ENCODE measurements around the gene E2F8. TPM values are rescaled to one million over a fixed set of nuclear protein-coding genes. Genes with fewer than 3 reads are reported as not detected.

Gene E2F8
- total RNA-seq, 1 donor from 2014 or later, result 0.27 TPM

DNA sequence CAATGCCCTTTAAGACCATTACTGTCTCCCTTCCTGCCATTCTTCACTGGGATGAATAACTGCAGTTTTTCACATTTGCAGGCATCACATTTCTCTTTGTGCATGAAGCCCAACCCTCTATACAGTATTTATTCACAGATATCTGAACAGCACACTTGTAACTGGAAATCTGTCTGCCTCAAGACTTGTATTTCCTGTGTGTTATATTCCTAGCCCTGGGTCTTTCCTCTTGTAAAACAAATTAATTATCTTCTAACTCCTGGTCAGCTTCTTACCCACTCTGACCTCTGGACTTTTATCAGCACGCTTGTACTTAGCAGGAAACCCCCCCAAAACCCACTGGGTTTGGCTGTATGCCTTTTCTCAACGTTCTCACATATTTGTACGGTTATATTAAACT is 41.0 kb downstream of the E2F8 start:
- Histone ChIP-seq H3K36me3 (ENCODE audit: insufficient read depth, low read length) (no peaks in the 10 kb centered on the region), H3K27ac (ENCODE audit: low read depth, low read length) (no peak overlapping the region), H2AFZ (ENCODE audit: low read depth, low read length) (no peak overlapping the region), H3K4me3 (ENCODE audit: insufficient read depth, low read depth, low read length) (no peak overlapping the region), H3K4me2 (ENCODE audit: low read length) (no peak overlapping the region), H4K20me1 (ENCODE audit: insufficient read depth, low read length) (no peaks in the 10 kb centered on the region), H3K79me2 (ENCODE audit: insufficient read depth, low read length) (no peaks in the 10 kb centered on the region), H3K27me3 (ENCODE audit: insufficient read depth, low read length) (no peaks in the 10 kb centered on the region), H3K9ac (ENCODE audit: low read length) (no peak overlapping the region), H3K4me1 (ENCODE audit: insufficient read depth, low read length) (peaks cover 18% of the 10 kb centered on the region), H3K9me3 (ENCODE audit: insufficient read depth, low read depth, low read length) (no peaks in the 10 kb centered on the region)
- H3K4me1 Mint-ChIP-seq (ENCODE audit: low read depth, unreplicated experiment), result peaks cover 27% of the 10 kb centered on the region
- DNase-seq (ENCODE audit: low read depth), result peak; percentile 21
- no peaks in the 10 kb centered on the region for H3K9me3 Mint-ChIP-seq (ENCODE audit: unreplicated experiment)
- H3K4me3 Mint-ChIP-seq (ENCODE audit: unreplicated experiment), result no peak overlapping the region
- FAIRE-seq, result no peak
- no peak overlapping the region for H3K27ac Mint-ChIP-seq (ENCODE audit: unreplicated experiment)
- TF ChIP-seq, protein P1, sequence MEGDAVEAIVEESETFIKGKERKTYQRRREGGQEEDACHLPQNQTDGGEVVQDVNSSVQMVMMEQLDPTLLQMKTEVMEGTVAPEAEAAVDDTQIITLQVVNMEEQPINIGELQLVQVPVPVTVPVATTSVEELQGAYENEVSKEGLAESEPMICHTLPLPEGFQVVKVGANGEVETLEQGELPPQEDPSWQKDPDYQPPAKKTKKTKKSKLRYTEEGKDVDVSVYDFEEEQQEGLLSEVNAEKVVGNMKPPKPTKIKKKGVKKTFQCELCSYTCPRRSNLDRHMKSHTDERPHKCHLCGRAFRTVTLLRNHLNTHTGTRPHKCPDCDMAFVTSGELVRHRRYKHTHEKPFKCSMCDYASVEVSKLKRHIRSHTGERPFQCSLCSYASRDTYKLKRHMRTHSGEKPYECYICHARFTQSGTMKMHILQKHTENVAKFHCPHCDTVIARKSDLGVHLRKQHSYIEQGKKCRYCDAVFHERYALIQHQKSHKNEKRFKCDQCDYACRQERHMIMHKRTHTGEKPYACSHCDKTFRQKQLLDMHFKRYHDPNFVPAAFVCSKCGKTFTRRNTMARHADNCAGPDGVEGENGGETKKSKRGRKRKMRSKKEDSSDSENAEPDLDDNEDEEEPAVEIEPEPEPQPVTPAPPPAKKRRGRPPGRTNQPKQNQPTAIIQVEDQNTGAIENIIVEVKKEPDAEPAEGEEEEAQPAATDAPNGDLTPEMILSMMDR (IDR thresholded peaks at IDR 0.05; ENCODE audit: insufficient read depth, low read depth, low read length), result no peak
- TF ChIP-seq EZH2 (IDR thresholded peaks at IDR 0.05; ENCODE audit: insufficient read depth, low read length), result no peak
- H3K27me3 Mint-ChIP-seq (ENCODE audit: low read depth, unreplicated experiment), result peaks cover 6% of the 10 kb centered on the region
- no peaks in the 10 kb centered on the region for H3K36me3 Mint-ChIP-seq (ENCODE audit: low read depth, unreplicated experiment)

DNA sequence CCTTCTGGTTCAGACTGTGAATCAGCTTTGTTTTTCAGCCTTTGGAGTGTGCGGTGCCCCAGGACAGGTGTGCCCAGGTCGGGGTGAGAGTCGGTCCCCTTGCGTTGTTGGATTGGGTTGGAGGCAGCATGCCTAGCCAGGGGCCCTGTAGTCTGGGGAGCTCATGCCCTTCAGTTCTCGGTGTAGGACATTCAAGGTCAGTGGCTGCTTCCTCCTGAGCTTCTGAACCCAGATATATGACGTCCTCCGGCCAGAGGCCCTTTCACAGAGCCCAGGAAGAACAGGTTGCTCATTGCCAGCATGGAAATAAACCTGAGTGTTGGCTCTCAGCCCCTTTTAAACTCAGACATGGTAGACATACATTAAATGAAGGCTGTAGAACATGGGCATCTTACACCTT is 41.7 kb downstream of the E2F8 start:
- peaks cover 27% of the 10 kb centered on the region for H3K4me1 Mint-ChIP-seq (ENCODE audit: low read depth, unreplicated experiment)
- no peaks in the 10 kb centered on the region for H3K9me3 Mint-ChIP-seq (ENCODE audit: unreplicated experiment)
- H3K9me3 ChIP-seq (ENCODE audit: insufficient read depth, low read depth, low read length), result no peaks in the 10 kb centered on the region
- TF ChIP-seq, protein P1 (IDR thresholded peaks at IDR 0.05; ENCODE audit: insufficient read depth, low read depth, low read length), result no peak
- TF ChIP-seq EZH2 (IDR thresholded peaks at IDR 0.05; ENCODE audit: insufficient read depth, low read length), result no peak
- no peaks in the 10 kb centered on the region for H4K20me1 ChIP-seq (ENCODE audit: insufficient read depth, low read length)
- FAIRE-seq, result no peak
- peaks cover 6% of the 10 kb centered on the region for H3K27me3 Mint-ChIP-seq (ENCODE audit: low read depth, unreplicated experiment)
- H3K36me3 Mint-ChIP-seq (ENCODE audit: low read depth, unreplicated experiment), result no peaks in the 10 kb centered on the region
- no peak overlapping the region for H3K9ac ChIP-seq (ENCODE audit: low read length)
- no peaks in the 10 kb centered on the region for H3K36me3 ChIP-seq (ENCODE audit: insufficient read depth, low read length)
- H3K4me2 ChIP-seq (ENCODE audit: low read length), result no peak overlapping the region
- no peak overlapping the region for H3K4me3 Mint-ChIP-seq (ENCODE audit: unreplicated experiment)
- H3K4me1 ChIP-seq (ENCODE audit: insufficient read depth, low read length), result peaks cover 18% of the 10 kb centered on the region
- H3K27me3 ChIP-seq (ENCODE audit: insufficient read depth, low read length), result no peaks in the 10 kb centered on the region
- H2AFZ ChIP-seq (ENCODE audit: low read depth, low read length), result no peak overlapping the region
- H3K27ac Mint-ChIP-seq (ENCODE audit: unreplicated experiment), result no peak overlapping the region
- H3K79me2 ChIP-seq (ENCODE audit: insufficient read depth, low read length), result no peaks in the 10 kb centered on the region
- H3K4me3 ChIP-seq (ENCODE audit: insufficient read depth, low read depth, low read length), result no peak overlapping the region
- no peak overlapping the region for H3K27ac ChIP-seq (ENCODE audit: low read depth, low read length)
- no peak for DNase-seq (ENCODE audit: low read depth)

DNA sequence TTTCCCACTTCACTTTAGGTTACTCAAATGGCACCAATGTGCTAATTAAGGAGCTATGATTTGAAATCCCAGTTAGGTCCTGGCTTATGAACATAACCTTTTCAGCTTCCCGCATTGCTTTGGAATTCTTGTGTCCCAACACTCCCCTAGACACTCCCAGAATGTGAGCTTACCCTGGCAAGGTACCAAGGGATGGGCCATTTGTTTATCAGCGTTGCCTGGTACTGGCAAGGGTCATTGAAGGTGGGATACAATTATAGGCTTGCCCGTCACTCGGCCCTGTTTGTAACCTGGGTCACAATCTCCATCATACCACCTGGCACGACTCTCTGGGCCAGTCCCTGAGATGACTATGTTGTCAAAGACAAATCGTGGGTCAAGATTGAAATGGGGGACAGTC is 44.3 kb downstream of the E2F8 start:
- H3K36me3 ChIP-seq (ENCODE audit: insufficient read depth, low read length), result no peaks in the 10 kb centered on the region
- no peaks in the 10 kb centered on the region for H3K79me2 ChIP-seq (ENCODE audit: insufficient read depth, low read length)
- FAIRE-seq (no peak), DNase-seq (ENCODE audit: low read depth) (no peak)
- peaks cover 12% of the 10 kb centered on the region for H3K4me1 ChIP-seq (ENCODE audit: insufficient read depth, low read length)
- H3K9ac ChIP-seq (ENCODE audit: low read length), result no peak overlapping the region
- Mint-ChIP-seq H3K27ac (ENCODE audit: unreplicated experiment) (no peak overlapping the region), H3K36me3 (ENCODE audit: low read depth, unreplicated experiment) (no peaks in the 10 kb centered on the region), H3K27me3 (ENCODE audit: low read depth, unreplicated experiment) (peaks cover 9% of the 10 kb centered on the region), H3K9me3 (ENCODE audit: unreplicated experiment) (no peaks in the 10 kb centered on the region), H3K4me3 (ENCODE audit: unreplicated experiment) (no peak overlapping the region), H3K4me1 (ENCODE audit: low read depth, unreplicated experiment) (peaks cover 18% of the 10 kb centered on the region)
- no peaks in the 10 kb centered on the region for H4K20me1 ChIP-seq (ENCODE audit: insufficient read depth, low read length)
- H3K4me3 ChIP-seq (ENCODE audit: insufficient read depth, low read depth, low read length), result no peak overlapping the region
- no peaks in the 10 kb centered on the region for H3K9me3 ChIP-seq (ENCODE audit: insufficient read depth, low read depth, low read length)
- no peak overlapping the region for H3K27ac ChIP-seq (ENCODE audit: low read depth, low read length)
- no peak overlapping the region for H2AFZ ChIP-seq (ENCODE audit: low read depth, low read length)
- H3K27me3 ChIP-seq (ENCODE audit: insufficient read depth, low read length), result no peaks in the 10 kb centered on the region
- no peak overlapping the region for H3K4me2 ChIP-seq (ENCODE audit: low read length)
- TF ChIP-seq, protein P1 (IDR thresholded peaks at IDR 0.05; ENCODE audit: insufficient read depth, low read depth, low read length), result no peak
- no peak for TF ChIP-seq EZH2 (IDR thresholded peaks at IDR 0.05; ENCODE audit: insufficient read depth, low read length)
